Astrocyte (in vitro differentiated cells and primary cell): ENCODE data around the gene GLP2R. TPM values are rescaled to one million over a fixed set of nuclear protein-coding genes. Genes with fewer than 3 reads are reported as not detected.

Experiments used
- DNase-seq: peaks from one replicate; pipeline ENCODE4 v3.0.0-alpha.2; 2010; ENCODE audit warnings: low read depth
- FAIRE-seq: peaks from 2 replicates; lab custom pipeline; 2011; peaks lifted over from hg19 to GRCh38; lab: Jason Lieb, UNC
- H2AFZ ChIP-seq: 2 replicates; pipeline ENCODE4 v1.6.0; 2012; ENCODE audit warnings: low read depth, low read length, inconsistent platforms
- H3K27ac ChIP-seq: 2 replicates; pipeline ENCODE4 v1.5.1; 2011; ENCODE audit warnings: low read depth, low read length, inconsistent platforms
- H3K27me3 ChIP-seq: 2 replicates; pipeline ENCODE4 v1.6.0; 2011; ENCODE audit warnings: low read length, inconsistent platforms; ENCODE audit not compliant: insufficient read depth
- H3K36me3 ChIP-seq: 2 replicates; pipeline ENCODE4 v1.5.1; 2011; ENCODE audit warnings: low read length, inconsistent platforms; ENCODE audit not compliant: insufficient read depth
- H3K4me1 ChIP-seq: 2 replicates; pipeline ENCODE4 v1.5.1; 2011; ENCODE audit warnings: low read length, inconsistent platforms; ENCODE audit not compliant: insufficient read depth
- H3K4me2 ChIP-seq: 2 replicates; pipeline ENCODE4 v1.6.0; 2012; ENCODE audit warnings: low read length, inconsistent platforms
- H3K4me3 ChIP-seq: 2 replicates; pipeline ENCODE4 v1.5.1; 2011; ENCODE audit warnings: low read depth, mild to moderate bottlenecking, low read length, inconsistent platforms; ENCODE audit not compliant: insufficient read depth
- H3K79me2 ChIP-seq: 2 replicates; pipeline ENCODE4 v1.6.0; 2012; ENCODE audit warnings: mild to moderate bottlenecking, low read length, inconsistent platforms; ENCODE audit not compliant: insufficient read depth
- H3K9ac ChIP-seq: 2 replicates; pipeline ENCODE4 v1.6.0; 2012; ENCODE audit warnings: mild to moderate bottlenecking, low read length, inconsistent platforms
- H3K9me3 ChIP-seq: 2 replicates; pipeline ENCODE4 v1.5.1; 2012; ENCODE audit warnings: low read depth, mild to moderate bottlenecking, low read length, inconsistent platforms; ENCODE audit not compliant: insufficient read depth
- H4K20me1 ChIP-seq: 2 replicates; pipeline ENCODE4 v1.6.0; 2012; ENCODE audit warnings: low read length, inconsistent platforms; ENCODE audit not compliant: insufficient read depth
- H3K27ac Mint-ChIP-seq: one replicate; pipeline ENCODE4 v1.8.0; 2021; ENCODE audit warnings: mild to moderate bottlenecking, mixed read lengths; ENCODE audit not compliant: unreplicated experiment
- H3K27me3 Mint-ChIP-seq: one replicate; pipeline ENCODE4 v1.8.0; 2021; ENCODE audit warnings: low read depth, mixed read lengths; ENCODE audit not compliant: unreplicated experiment
- H3K36me3 Mint-ChIP-seq: one replicate; pipeline ENCODE4 v1.8.0; 2021; ENCODE audit warnings: low read depth, mixed read lengths; ENCODE audit not compliant: unreplicated experiment
- H3K4me1 Mint-ChIP-seq: one replicate; pipeline ENCODE4 v1.8.0; 2021; ENCODE audit warnings: low read depth, mixed read lengths; ENCODE audit not compliant: unreplicated experiment
- H3K4me3 Mint-ChIP-seq: one replicate; pipeline ENCODE4 v1.8.0; 2021; ENCODE audit warnings: mild to moderate bottlenecking, moderate library complexity, mixed read lengths; ENCODE audit not compliant: unreplicated experiment
- H3K9me3 Mint-ChIP-seq: one replicate; pipeline ENCODE4 v1.8.0; 2021; ENCODE audit warnings: mild to moderate bottlenecking, mixed read lengths; ENCODE audit not compliant: unreplicated experiment
- EZH2 ChIP-seq: IDR thresholded peaks from 2 replicates; pipeline ENCODE4 v1.6.1; 2012; ENCODE audit warnings: mild to moderate bottlenecking, low read length, inconsistent platforms; ENCODE audit not compliant: insufficient read depth
- total RNA-seq: library from RNA; stranded (reverse); gene quantifications from 2 replicates; pipeline ENCODE4 v1.2.1, GENCODE V29; 2021
- TF ChIP-seq, protein P1 (sequence below): IDR thresholded peaks from 2 replicates; pipeline ENCODE4 v1.5.1; 2011; ENCODE audit warnings: low read depth, mild to moderate bottlenecking, inconsistent platforms, low read length, moderate library complexity; ENCODE audit not compliant: insufficient read depth

The GLP2R gene
- total RNA-seq, 1 donor from 2014 or later, result 0.41 TPM

DNA sequence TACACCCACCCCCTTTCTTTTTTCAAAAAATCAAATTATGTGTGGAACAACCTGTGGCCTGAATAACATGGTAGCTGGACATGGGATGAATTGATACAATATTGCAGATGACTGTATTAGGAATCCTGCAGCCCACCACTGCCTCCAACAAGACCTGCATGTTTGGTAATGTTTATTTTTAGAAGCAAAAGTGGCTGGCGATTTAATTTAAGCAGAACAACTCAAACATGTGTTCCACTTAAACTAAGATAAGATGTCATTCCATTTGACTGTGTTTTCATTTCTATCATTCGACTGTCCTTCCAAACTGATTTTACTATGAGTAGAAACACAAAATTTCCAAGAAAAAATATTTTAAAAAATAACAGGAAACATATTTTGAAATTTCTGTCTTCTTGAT lies 24.2 kb upstream of the GLP2R start:
- peaks cover 2% of the 10 kb centered on the region for H3K27me3 Mint-ChIP-seq
- no peaks in the 10 kb centered on the region for H4K20me1 ChIP-seq
- H2AFZ ChIP-seq, result no peak overlapping the region
- no peak overlapping the region for H3K4me3 ChIP-seq
- H3K27ac Mint-ChIP-seq, result no peak overlapping the region
- H3K4me3 Mint-ChIP-seq, result no peak overlapping the region
- H3K27me3 ChIP-seq, result no peaks in the 10 kb centered on the region
- H3K27ac ChIP-seq, result no peak overlapping the region
- no peak for FAIRE-seq
- no peaks in the 10 kb centered on the region for H3K36me3 Mint-ChIP-seq
- TF ChIP-seq, protein P1, sequence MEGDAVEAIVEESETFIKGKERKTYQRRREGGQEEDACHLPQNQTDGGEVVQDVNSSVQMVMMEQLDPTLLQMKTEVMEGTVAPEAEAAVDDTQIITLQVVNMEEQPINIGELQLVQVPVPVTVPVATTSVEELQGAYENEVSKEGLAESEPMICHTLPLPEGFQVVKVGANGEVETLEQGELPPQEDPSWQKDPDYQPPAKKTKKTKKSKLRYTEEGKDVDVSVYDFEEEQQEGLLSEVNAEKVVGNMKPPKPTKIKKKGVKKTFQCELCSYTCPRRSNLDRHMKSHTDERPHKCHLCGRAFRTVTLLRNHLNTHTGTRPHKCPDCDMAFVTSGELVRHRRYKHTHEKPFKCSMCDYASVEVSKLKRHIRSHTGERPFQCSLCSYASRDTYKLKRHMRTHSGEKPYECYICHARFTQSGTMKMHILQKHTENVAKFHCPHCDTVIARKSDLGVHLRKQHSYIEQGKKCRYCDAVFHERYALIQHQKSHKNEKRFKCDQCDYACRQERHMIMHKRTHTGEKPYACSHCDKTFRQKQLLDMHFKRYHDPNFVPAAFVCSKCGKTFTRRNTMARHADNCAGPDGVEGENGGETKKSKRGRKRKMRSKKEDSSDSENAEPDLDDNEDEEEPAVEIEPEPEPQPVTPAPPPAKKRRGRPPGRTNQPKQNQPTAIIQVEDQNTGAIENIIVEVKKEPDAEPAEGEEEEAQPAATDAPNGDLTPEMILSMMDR, result no peak
- no peak for TF ChIP-seq EZH2
- H3K79me2 ChIP-seq, result no peaks in the 10 kb centered on the region
- H3K4me1 Mint-ChIP-seq, result no peaks in the 10 kb centered on the region
- no peak overlapping the region for H3K4me2 ChIP-seq
- no peaks in the 10 kb centered on the region for H3K9me3 Mint-ChIP-seq
- H3K9me3 ChIP-seq, result no peaks in the 10 kb centered on the region
- H3K36me3 ChIP-seq, result no peaks in the 10 kb centered on the region
- H3K4me1 ChIP-seq, result no peaks in the 10 kb centered on the region
- DNase-seq, result no peak
- no peak overlapping the region for H3K9ac ChIP-seq

DNA sequence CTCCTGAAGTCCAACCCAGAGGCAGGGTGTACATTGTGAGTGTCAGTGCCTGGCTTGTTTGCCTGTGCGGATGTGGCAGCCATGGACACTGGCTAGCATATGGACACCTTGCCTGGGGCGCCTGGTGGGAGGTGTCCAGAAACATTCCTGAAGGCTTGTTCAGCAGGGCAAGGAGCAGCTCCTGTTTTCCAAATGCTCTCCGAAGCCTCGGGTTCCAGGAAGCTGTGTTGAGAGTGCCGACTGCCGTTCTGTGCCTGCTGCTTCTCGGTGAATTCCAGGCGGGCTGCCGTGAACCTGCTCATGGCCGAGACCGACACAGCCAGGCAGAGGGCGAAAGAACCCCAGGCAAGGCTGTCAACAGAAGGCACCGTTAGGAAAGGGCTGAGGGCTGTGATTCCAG lies 23.4 kb upstream of the GLP2R start:
- no peak overlapping the region for H3K27ac ChIP-seq
- H3K36me3 ChIP-seq, result no peaks in the 10 kb centered on the region
- no peak overlapping the region for H2AFZ ChIP-seq
- H3K4me1 Mint-ChIP-seq, result no peaks in the 10 kb centered on the region
- DNase-seq (no peak), FAIRE-seq (no peak)
- no peaks in the 10 kb centered on the region for H3K79me2 ChIP-seq
- H3K9me3 Mint-ChIP-seq, result no peaks in the 10 kb centered on the region
- no peak overlapping the region for H3K4me3 ChIP-seq
- peak overlapping the region; percentile 12 for H3K27ac Mint-ChIP-seq
- H3K36me3 Mint-ChIP-seq, result no peaks in the 10 kb centered on the region
- H3K4me1 ChIP-seq, result no peaks in the 10 kb centered on the region
- H3K9ac ChIP-seq, result no peak overlapping the region
- no peak overlapping the region for H3K4me2 ChIP-seq
- H3K4me3 Mint-ChIP-seq, result no peak overlapping the region
- H3K27me3 ChIP-seq, result no peaks in the 10 kb centered on the region
- H4K20me1 ChIP-seq, result no peaks in the 10 kb centered on the region
- no peaks in the 10 kb centered on the region for H3K9me3 ChIP-seq
- H3K27me3 Mint-ChIP-seq, result peaks cover 2% of the 10 kb centered on the region
- TF ChIP-seq, protein P1, result no peak
- no peak for TF ChIP-seq EZH2

DNA sequence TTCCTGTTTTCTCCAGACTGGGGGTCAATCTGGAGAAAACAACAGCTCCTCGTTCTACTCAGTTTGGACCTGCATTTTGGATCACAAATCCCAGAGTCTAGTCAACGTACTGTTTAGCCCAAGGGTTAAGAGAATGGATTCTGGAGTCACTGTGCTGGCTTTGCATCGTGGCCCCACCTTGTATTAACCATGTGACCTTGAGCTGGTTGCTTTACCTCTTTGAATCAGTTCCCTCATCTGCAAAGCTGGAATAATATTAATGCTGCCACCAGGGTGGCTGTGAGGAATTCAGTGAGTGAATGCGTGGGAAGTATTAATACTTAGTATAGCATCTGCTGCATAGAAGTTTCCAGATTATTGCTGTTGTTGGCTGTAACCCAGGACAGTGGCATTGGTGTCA lies 23.0 kb upstream of the GLP2R start:
- Mint-ChIP-seq H3K27ac (no peak overlapping the region), H3K4me1 (no peaks in the 10 kb centered on the region), H3K9me3 (no peaks in the 10 kb centered on the region), H3K4me3 (no peak overlapping the region), H3K36me3 (no peaks in the 10 kb centered on the region), H3K27me3 (peaks cover 2% of the 10 kb centered on the region)
- Histone ChIP-seq H3K27ac (no peak overlapping the region), H3K9me3 (no peaks in the 10 kb centered on the region), H2AFZ (no peak overlapping the region), H3K4me2 (no peak overlapping the region), H4K20me1 (no peaks in the 10 kb centered on the region), H3K4me3 (no peak overlapping the region), H3K27me3 (no peaks in the 10 kb centered on the region), H3K4me1 (no peaks in the 10 kb centered on the region), H3K9ac (no peak overlapping the region), H3K36me3 (no peaks in the 10 kb centered on the region), H3K79me2 (no peaks in the 10 kb centered on the region)
- no peak for FAIRE-seq
- DNase-seq, result no peak
- no peak for TF ChIP-seq EZH2
- TF ChIP-seq, protein P1, result no peak
